Measurements from ENCODE around the gene OR5K1.

OR5K1 gene

GRCh38 chr3:98483626-98484025 is 20.6 kb downstream of the OR5K1 start:
- peaks cover 26% of the 10 kb centered on the region for H3K9me3 Mint-ChIP-seq
- H3K36me3 Mint-ChIP-seq (ENCODE audit: insufficient read depth), result no peaks in the 10 kb centered on the region
- H3K27ac Mint-ChIP-seq (ENCODE audit: low read depth), result no peak overlapping the region
- H3K4me1 Mint-ChIP-seq, result no peaks in the 10 kb centered on the region
- DNase-seq (ENCODE audit: low spot score in 2 of 2) (no peak), ATAC-seq (replicated peaks; ENCODE audit: extremely low read depth, poor library complexity, severe bottlenecking) (no peak)
- H3K4me3 Mint-ChIP-seq, result no peak overlapping the region
- no peaks in the 10 kb centered on the region for H3K27me3 Mint-ChIP-seq

- Mint-ChIP-seq H3K4me3 (no peak within 1 kb of the TSS), H3K27ac (ENCODE audit: low read depth) (no peak within 1 kb of the TSS), H3K27me3 (no peaks in the 10 kb centered on the region), H3K4me1 (peaks cover 4% of the 10 kb centered on the region), H3K9me3 (no peaks in the 10 kb centered on the region), H3K36me3 (ENCODE audit: insufficient read depth) (peaks cover 2% of the 10 kb centered on the region)
- no peak for DNase-seq (ENCODE audit: low spot score in 2 of 2)
- no peak for ATAC-seq (replicated peaks; ENCODE audit: extremely low read depth, poor library complexity, severe bottlenecking)
Observed at GRCh38 chr3:98497381-98497780, 34.4 kb downstream of the OR5K1 start, which contains the start of gene OR5K2. TSS of gene OR5K2 (plus strand) at chr3:98497681. CDS start at chr3:98497681, 0 bp downstream.

GRCh38 chr3:98500019-98500418 is 37.0 kb downstream of the OR5K1 start:
- Mint-ChIP-seq H3K4me3 (no peak overlapping the region), H3K4me1 (peaks cover 11% of the 10 kb centered on the region), H3K36me3 (ENCODE audit: insufficient read depth) (peaks cover 5% of the 10 kb centered on the region), H3K9me3 (no peaks in the 10 kb centered on the region), H3K27me3 (no peaks in the 10 kb centered on the region), H3K27ac (ENCODE audit: low read depth) (no peak overlapping the region)
- no peak for DNase-seq (ENCODE audit: low spot score in 2 of 2)
- no peak for ATAC-seq (replicated peaks; ENCODE audit: extremely low read depth, poor library complexity, severe bottlenecking)

- H3K36me3 Mint-ChIP-seq (ENCODE audit: insufficient read depth), result peaks cover 8% of the 10 kb centered on the region
- no peak for DNase-seq (ENCODE audit: low spot score in 2 of 2)
- no peak overlapping the region for H3K27ac Mint-ChIP-seq (ENCODE audit: low read depth)
- no peak overlapping the region for H3K4me3 Mint-ChIP-seq
- H3K27me3 Mint-ChIP-seq, result no peaks in the 10 kb centered on the region
- no peak for ATAC-seq (replicated peaks; ENCODE audit: extremely low read depth, poor library complexity, severe bottlenecking)
- H3K9me3 Mint-ChIP-seq, result no peaks in the 10 kb centered on the region
- peaks cover 16% of the 10 kb centered on the region for H3K4me1 Mint-ChIP-seq
Observed at GRCh38 chr3:98501270-98501669, 38.3 kb downstream of the OR5K1 start.

GRCh38 chr3:98501863-98502576 is 39.0 kb downstream of the OR5K1 start:
- Mint-ChIP-seq H3K36me3 (ENCODE audit: insufficient read depth) (peaks cover 9% of the 10 kb centered on the region), H3K27me3 (no peaks in the 10 kb centered on the region), H3K9me3 (no peaks in the 10 kb centered on the region), H3K4me3 (no peak overlapping the region), H3K4me1 (peaks cover 22% of the 10 kb centered on the region), H3K27ac (ENCODE audit: low read depth) (peak overlapping the region; percentile 7)
- ATAC-seq (replicated peaks; ENCODE audit: extremely low read depth, poor library complexity, severe bottlenecking) (no peak), DNase-seq (ENCODE audit: low spot score in 2 of 2) (no peak)

GRCh38 chr3:98504539-98504938 is 41.5 kb downstream of the OR5K1 start:
- no peak for DNase-seq (ENCODE audit: low spot score in 2 of 2)
- no peak for ATAC-seq (replicated peaks; ENCODE audit: extremely low read depth, poor library complexity, severe bottlenecking)
- no peaks in the 10 kb centered on the region for H3K9me3 Mint-ChIP-seq
- H3K27me3 Mint-ChIP-seq, result no peaks in the 10 kb centered on the region
- H3K4me1 Mint-ChIP-seq, result peaks cover 39% of the 10 kb centered on the region
- H3K27ac Mint-ChIP-seq (ENCODE audit: low read depth), result no peak overlapping the region
- no peak overlapping the region for H3K4me3 Mint-ChIP-seq
- H3K36me3 Mint-ChIP-seq (ENCODE audit: insufficient read depth), result peaks cover 20% of the 10 kb centered on the region

- Mint-ChIP-seq H3K4me3 (no peak overlapping the region), H3K27ac (ENCODE audit: low read depth) (peak overlapping the region; percentile 62), H3K36me3 (ENCODE audit: insufficient read depth) (peaks cover 31% of the 10 kb centered on the region), H3K27me3 (no peaks in the 10 kb centered on the region), H3K4me1 (peaks cover 58% of the 10 kb centered on the region), H3K9me3 (no peaks in the 10 kb centered on the region)
- DNase-seq (ENCODE audit: low spot score in 2 of 2) (no peak), ATAC-seq (replicated peaks; ENCODE audit: extremely low read depth, poor library complexity, severe bottlenecking) (peak; percentile 82)
Observed at GRCh38 chr3:98508582-98508981, 45.6 kb downstream of the OR5K1 start.

GRCh38 chr3:98512576-98512975 is 49.6 kb downstream of the OR5K1 start:
- peak overlapping the region; percentile 6 for H3K27ac Mint-ChIP-seq (ENCODE audit: low read depth)

GRCh38 chr3:98513091-98513511 is 50.1 kb downstream of the OR5K1 start:
- Mint-ChIP-seq H3K27ac (ENCODE audit: low read depth) (no peak overlapping the region), H3K36me3 (ENCODE audit: insufficient read depth) (peaks cover 50% of the 10 kb centered on the region), H3K4me1 (peaks cover 66% of the 10 kb centered on the region), H3K9me3 (no peaks in the 10 kb centered on the region), H3K27me3 (no peaks in the 10 kb centered on the region), H3K4me3 (no peak overlapping the region)
- DNase-seq (ENCODE audit: low spot score in 2 of 2) (no peak), ATAC-seq (replicated peaks; ENCODE audit: extremely low read depth, poor library complexity, severe bottlenecking) (no peak)

More at GRCh38 chr3:98512576-98512975, 49.6 kb downstream of the OR5K1 start:
- no peak for DNase-seq (ENCODE audit: low spot score in 2 of 2)
- Mint-ChIP-seq H3K27me3 (no peaks in the 10 kb centered on the region), H3K4me1 (peaks cover 64% of the 10 kb centered on the region), H3K36me3 (ENCODE audit: insufficient read depth) (peaks cover 51% of the 10 kb centered on the region), H3K9me3 (no peaks in the 10 kb centered on the region), H3K4me3 (no peak overlapping the region)
- no peak for ATAC-seq (replicated peaks; ENCODE audit: extremely low read depth, poor library complexity, severe bottlenecking)

GRCh38 chr3:98513736-98514135 is 50.7 kb downstream of the OR5K1 start:
- no peak overlapping the region for H3K27ac Mint-ChIP-seq (ENCODE audit: low read depth)
- DNase-seq (ENCODE audit: low spot score in 2 of 2) (no peak), ATAC-seq (replicated peaks; ENCODE audit: extremely low read depth, poor library complexity, severe bottlenecking) (no peak)
- H3K4me3 Mint-ChIP-seq, result no peak overlapping the region
- no peaks in the 10 kb centered on the region for H3K9me3 Mint-ChIP-seq
- H3K36me3 Mint-ChIP-seq (ENCODE audit: insufficient read depth), result peaks cover 53% of the 10 kb centered on the region
- no peaks in the 10 kb centered on the region for H3K27me3 Mint-ChIP-seq
- H3K4me1 Mint-ChIP-seq, result peaks cover 66% of the 10 kb centered on the region

GRCh38 chr3:98514948-98515347 is 51.9 kb downstream of the OR5K1 start:
- DNase-seq (ENCODE audit: low spot score in 2 of 2) (no peak), ATAC-seq (replicated peaks; ENCODE audit: extremely low read depth, poor library complexity, severe bottlenecking) (no peak)
- peaks cover 57% of the 10 kb centered on the region for H3K36me3 Mint-ChIP-seq (ENCODE audit: insufficient read depth)
- H3K9me3 Mint-ChIP-seq, result no peaks in the 10 kb centered on the region
- no peaks in the 10 kb centered on the region for H3K27me3 Mint-ChIP-seq
- peak overlapping the region; percentile 72 for H3K27ac Mint-ChIP-seq (ENCODE audit: low read depth)
- peaks cover 66% of the 10 kb centered on the region for H3K4me1 Mint-ChIP-seq
- H3K4me3 Mint-ChIP-seq, result peak overlapping the region; percentile 20

GRCh38 chr3:98518816-98519215 is 55.8 kb downstream of the OR5K1 start:
- Mint-ChIP-seq H3K4me1 (peaks cover 71% of the 10 kb centered on the region), H3K27ac (ENCODE audit: low read depth) (peak overlapping the region; percentile 92), H3K4me3 (peak overlapping the region; percentile 87), H3K9me3 (no peaks in the 10 kb centered on the region), H3K36me3 (ENCODE audit: insufficient read depth) (peaks cover 63% of the 10 kb centered on the region), H3K27me3 (no peaks in the 10 kb centered on the region)
- DNase-seq (ENCODE audit: low spot score in 2 of 2) (no peak), ATAC-seq (replicated peaks; ENCODE audit: extremely low read depth, poor library complexity, severe bottlenecking) (no peak)

- peak overlapping the region; percentile 92 for H3K27ac Mint-ChIP-seq (ENCODE audit: low read depth)
Observed at GRCh38 chr3:98519351-98519750, 56.4 kb downstream of the OR5K1 start.

More at GRCh38 chr3:98519351-98519750, 56.4 kb downstream of the OR5K1 start:
- peaks cover 71% of the 10 kb centered on the region for H3K4me1 Mint-ChIP-seq
- ATAC-seq (replicated peaks; ENCODE audit: extremely low read depth, poor library complexity, severe bottlenecking) (no peak), DNase-seq (ENCODE audit: low spot score in 2 of 2) (no peak)
- no peaks in the 10 kb centered on the region for H3K9me3 Mint-ChIP-seq
- peaks cover 58% of the 10 kb centered on the region for H3K36me3 Mint-ChIP-seq (ENCODE audit: insufficient read depth)
- H3K4me3 Mint-ChIP-seq, result peak overlapping the region; percentile 87
- no peaks in the 10 kb centered on the region for H3K27me3 Mint-ChIP-seq

All from central memory CD8-positive, alpha-beta T cell (primary cell).